Activated T-helper 17 cell treated with anti-CD3 and anti-CD28 coated beads, Interleukin-2, amount 50 U/mL, for 72 hours (primary cell): ENCODE measurements around the gene EVA1B. TPM values are rescaled to one million over a fixed set of nuclear protein-coding genes. Genes with fewer than 3 reads are reported as not detected.

ENCODE experiments used
- ATAC-seq: fragments of 150-1000 bp; cut with Tn5 transposase; replicated peaks from 2 replicates; pipeline ENCODE4 v1.10.0; 2021; ENCODE audit warnings: mild to moderate bottlenecking, moderate library complexity
- H3K27ac Mint-ChIP-seq: one replicate; pipeline ENCODE4 v1.8.0; 2022; ENCODE audit warnings: mixed read lengths
- H3K27me3 Mint-ChIP-seq: one replicate; pipeline ENCODE4 v1.8.0; 2022; ENCODE audit warnings: mixed read lengths
- H3K36me3 Mint-ChIP-seq: one replicate; pipeline ENCODE4 v1.8.0; 2022; ENCODE audit warnings: low read depth, mild to moderate bottlenecking, mixed read lengths
- H3K4me1 Mint-ChIP-seq: one replicate; pipeline ENCODE4 v1.8.0; 2022; ENCODE audit warnings: mixed read lengths
- H3K4me3 Mint-ChIP-seq: one replicate; pipeline ENCODE4 v1.8.0; 2022; ENCODE audit warnings: mild to moderate bottlenecking, mixed read lengths
- H3K9me3 Mint-ChIP-seq: one replicate; pipeline ENCODE4 v1.8.0; 2022; ENCODE audit warnings: mixed read lengths
- total RNA-seq, 2 donors: library from RNA; stranded (reverse); gene quantifications; one replicate each; pipeline ENCODE4 v1.2.3, GENCODE V29; 2022

EVA1B gene
- total RNA-seq, 2 donors from 2014 or later = 2.5 to 5.6 TPM

DNA sequence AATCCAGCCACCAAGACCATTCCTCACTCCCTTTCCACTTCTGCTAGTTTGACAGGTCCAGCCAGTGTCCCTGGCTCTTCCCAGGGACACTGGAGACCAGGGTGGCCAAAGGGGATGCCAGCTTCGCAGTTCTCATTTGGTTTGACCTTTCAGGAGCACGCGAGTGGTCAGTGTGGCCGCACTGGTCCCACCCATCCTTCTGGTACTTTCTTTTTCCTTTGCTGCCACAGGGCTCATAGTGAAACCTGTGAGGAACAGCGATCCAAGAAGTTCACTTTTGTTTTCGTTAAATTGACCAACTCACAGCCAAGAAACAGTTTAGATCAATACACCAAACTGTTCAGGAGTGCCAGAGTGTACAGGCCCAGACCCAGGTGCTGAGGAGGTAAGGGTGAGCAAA lies 14.4 kb upstream of the EVA1B start:
- Mint-ChIP-seq H3K36me3 (peaks cover 33% of the 10 kb centered on the region), H3K27ac (peak overlapping the region; percentile 57), H3K27me3 (no peaks in the 10 kb centered on the region), H3K9me3 (no peaks in the 10 kb centered on the region), H3K4me3 (no peak overlapping the region), H3K4me1 (no peaks in the 10 kb centered on the region)
- no peak for ATAC-seq

DNA sequence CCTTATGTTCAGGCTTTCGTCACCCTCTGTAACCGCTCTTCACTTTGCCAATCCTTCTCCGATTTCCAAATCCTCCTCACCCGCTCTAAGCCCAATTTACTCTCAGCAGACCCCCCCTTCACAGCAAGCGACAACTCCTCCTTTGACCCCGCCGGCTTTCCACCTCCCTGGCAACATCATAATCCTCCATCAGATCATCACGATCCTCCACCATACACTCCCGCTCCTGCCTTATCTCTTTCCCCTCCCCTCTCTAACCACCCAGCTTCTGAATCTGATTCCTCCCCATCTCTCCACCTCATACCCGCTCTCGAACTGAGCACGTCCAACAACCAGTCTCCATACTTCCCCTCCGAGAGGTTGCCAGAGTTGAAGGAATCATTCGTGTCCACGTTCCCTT lies 7.5 kb upstream of the EVA1B start:
- no peak overlapping the region for H3K27ac Mint-ChIP-seq
- H3K27me3 Mint-ChIP-seq = no peaks in the 10 kb centered on the region
- no peaks in the 10 kb centered on the region for H3K9me3 Mint-ChIP-seq
- H3K4me1 Mint-ChIP-seq = peaks cover 9% of the 10 kb centered on the region
- H3K4me3 Mint-ChIP-seq = no peak overlapping the region
- no peak for ATAC-seq
- peaks cover 6% of the 10 kb centered on the region for H3K36me3 Mint-ChIP-seq

DNA sequence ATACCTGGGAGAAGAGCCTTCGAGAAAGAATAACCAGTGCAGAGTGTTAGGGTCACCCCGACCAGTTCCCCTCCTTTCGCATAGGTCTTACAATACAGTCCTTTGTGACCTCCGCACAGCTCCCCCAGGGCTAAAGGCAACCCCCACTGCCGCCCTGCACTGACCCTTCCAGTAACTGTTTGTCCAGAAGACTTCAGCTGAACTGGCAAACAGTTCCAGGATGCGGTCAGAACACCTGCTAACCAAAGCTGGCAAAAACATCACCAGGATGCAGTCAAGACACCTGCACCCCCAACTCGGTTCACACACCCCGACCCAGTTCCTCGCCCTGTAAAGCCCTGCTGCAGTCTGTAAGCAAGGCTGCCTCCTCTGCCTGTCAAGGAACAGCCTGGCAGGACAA lies 6.4 kb upstream of the EVA1B start:
- Mint-ChIP-seq H3K36me3 (peaks cover 6% of the 10 kb centered on the region), H3K4me1 (peaks cover 9% of the 10 kb centered on the region), H3K9me3 (no peaks in the 10 kb centered on the region), H3K27ac (no peak overlapping the region), H3K27me3 (no peaks in the 10 kb centered on the region), H3K4me3 (no peak overlapping the region)
- no peak for ATAC-seq

DNA sequence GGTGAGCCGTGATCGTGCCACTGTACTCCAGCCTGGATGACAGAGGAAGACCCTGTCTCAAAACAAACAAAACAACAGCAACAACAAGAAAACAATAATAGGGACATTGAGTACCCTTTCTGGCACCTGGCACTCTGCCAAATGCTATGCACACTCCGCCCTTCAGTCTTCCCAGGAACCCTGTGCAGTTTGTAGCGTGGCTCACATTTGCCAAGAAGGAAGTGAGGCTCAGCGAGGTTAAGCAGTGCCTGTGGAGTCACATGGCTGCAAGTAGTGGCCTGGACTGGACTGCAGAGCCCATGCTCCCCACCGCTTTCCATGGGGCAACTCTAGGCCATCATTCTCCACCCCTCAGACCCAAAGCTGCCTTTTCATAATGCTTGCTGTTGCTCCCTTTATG lies 5.3 kb upstream of the EVA1B start:
- no peak overlapping the region for H3K27ac Mint-ChIP-seq
- peaks cover 15% of the 10 kb centered on the region for H3K4me1 Mint-ChIP-seq
- no peaks in the 10 kb centered on the region for H3K27me3 Mint-ChIP-seq
- no peak for ATAC-seq
- H3K4me3 Mint-ChIP-seq = no peak overlapping the region
- no peaks in the 10 kb centered on the region for H3K9me3 Mint-ChIP-seq
- H3K36me3 Mint-ChIP-seq = peaks cover 11% of the 10 kb centered on the region

DNA sequence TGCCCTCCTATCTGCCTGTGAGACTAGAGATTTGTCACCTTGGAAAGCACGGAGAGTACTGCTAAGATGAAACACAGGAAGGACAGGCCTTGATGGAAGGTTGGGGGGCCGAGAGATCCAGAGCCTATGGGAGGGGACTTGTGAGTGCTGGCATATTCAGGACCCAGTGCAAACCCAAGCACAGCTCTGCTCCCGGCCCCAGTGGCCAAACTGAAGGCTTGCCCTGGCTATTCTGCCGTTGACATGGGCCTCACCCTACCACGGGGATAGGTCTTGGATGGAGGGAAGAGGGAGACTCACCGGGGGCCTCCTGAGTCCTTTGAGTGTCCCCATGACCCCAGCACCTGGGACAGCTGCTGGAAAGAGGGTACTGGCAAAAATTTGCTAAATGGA lies 4.6 kb upstream of the EVA1B start:
- peak overlapping the region; percentile 80 for H3K27ac Mint-ChIP-seq
- H3K4me1 Mint-ChIP-seq = peaks cover 15% of the 10 kb centered on the region
- H3K9me3 Mint-ChIP-seq = no peaks in the 10 kb centered on the region
- ATAC-seq = no peak
- peaks cover 11% of the 10 kb centered on the region for H3K36me3 Mint-ChIP-seq
- H3K27me3 Mint-ChIP-seq = no peaks in the 10 kb centered on the region
- no peak overlapping the region for H3K4me3 Mint-ChIP-seq

DNA sequence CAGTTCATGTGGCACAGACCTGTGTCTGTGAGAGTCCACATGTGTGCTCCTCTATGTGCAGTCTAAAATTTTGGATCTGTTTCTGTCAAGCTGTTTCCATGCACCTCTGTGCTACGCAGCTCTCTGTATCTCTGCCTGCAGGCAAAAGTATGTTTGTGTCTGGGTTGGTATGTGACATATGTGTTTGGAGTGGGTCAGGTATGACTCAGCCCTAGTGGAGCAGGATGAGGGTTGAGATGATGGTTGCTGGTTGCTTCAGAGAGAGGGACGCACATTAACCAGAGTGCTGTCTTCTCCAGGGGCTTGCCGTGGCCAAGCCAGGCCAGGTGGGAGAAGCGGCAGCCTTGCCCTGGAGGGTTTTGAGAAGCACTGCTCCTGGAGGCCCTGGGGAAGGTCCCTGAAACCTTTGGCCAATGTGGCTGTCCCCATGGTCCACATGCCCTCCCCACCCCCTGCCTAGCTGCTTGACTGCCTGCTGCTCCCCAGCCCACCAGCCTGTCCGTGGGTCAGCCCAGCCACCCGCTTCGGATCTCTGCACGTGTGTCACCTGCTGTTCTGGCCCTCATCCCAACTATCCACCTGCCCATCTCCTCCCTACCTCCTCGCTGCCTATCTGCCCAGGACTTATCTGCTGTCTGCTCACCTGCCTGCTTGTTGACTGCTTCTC lies 4.1 kb upstream of the EVA1B start:
- Mint-ChIP-seq H3K36me3 (peaks cover 11% of the 10 kb centered on the region), H3K9me3 (no peaks in the 10 kb centered on the region), H3K4me1 (peaks cover 15% of the 10 kb centered on the region), H3K27me3 (no peaks in the 10 kb centered on the region), H3K4me3 (no peak overlapping the region), H3K27ac (peak overlapping the region; percentile 80)
- peak; percentile 24 for ATAC-seq

DNA sequence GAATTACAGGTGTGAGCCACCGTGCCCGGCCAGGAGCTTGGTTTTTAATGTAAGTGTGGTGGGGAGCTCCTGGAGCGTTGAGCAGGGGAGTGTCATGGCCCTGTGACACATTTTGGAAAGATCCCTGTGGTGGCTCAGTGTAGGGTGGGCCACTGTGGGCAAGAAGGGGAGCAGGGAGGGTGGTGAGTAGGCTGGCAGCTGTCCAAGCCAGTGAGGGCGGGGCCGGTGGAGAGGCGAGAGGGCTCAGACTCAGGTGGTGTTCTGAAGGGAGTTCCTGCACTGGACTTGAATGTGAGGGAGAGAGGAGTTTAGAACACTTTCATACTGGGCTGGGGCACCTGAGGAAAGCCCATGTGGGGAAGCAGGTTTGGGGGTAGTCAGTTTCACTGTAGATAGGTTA lies 3.1 kb upstream of the EVA1B start:
- H3K4me3 Mint-ChIP-seq = no peak overlapping the region
- H3K27ac Mint-ChIP-seq = peak overlapping the region; percentile 63
- H3K9me3 Mint-ChIP-seq = no peaks in the 10 kb centered on the region
- H3K36me3 Mint-ChIP-seq = peaks cover 15% of the 10 kb centered on the region
- H3K27me3 Mint-ChIP-seq = no peaks in the 10 kb centered on the region
- H3K4me1 Mint-ChIP-seq = peaks cover 18% of the 10 kb centered on the region
- ATAC-seq = no peak

DNA sequence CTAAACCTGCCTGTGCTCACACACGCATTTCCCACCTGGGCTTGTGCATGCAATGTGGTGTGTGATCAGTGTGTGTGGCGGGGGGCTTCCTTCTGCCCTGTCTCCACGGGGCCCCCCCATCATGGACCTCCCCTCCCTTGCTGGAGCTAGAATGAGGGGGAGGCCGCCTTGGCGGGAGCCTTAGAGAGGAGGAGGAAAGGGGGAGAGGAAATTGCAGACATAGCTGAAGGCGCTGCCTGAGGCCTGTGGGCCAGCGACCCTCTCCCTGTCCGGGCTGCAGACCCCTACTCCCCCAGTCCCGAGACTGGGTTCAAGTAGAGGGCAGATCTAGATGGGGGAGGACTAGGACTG lies 883 bp upstream of the EVA1B start:
- Mint-ChIP-seq H3K4me1 (peaks cover 24% of the 10 kb centered on the region), H3K36me3 (peaks cover 26% of the 10 kb centered on the region), H3K4me3 (peak overlapping the region; percentile 64), H3K27me3 (no peaks in the 10 kb centered on the region), H3K9me3 (no peaks in the 10 kb centered on the region), H3K27ac (peak overlapping the region; percentile 82)
- ATAC-seq = no peak

DNA sequence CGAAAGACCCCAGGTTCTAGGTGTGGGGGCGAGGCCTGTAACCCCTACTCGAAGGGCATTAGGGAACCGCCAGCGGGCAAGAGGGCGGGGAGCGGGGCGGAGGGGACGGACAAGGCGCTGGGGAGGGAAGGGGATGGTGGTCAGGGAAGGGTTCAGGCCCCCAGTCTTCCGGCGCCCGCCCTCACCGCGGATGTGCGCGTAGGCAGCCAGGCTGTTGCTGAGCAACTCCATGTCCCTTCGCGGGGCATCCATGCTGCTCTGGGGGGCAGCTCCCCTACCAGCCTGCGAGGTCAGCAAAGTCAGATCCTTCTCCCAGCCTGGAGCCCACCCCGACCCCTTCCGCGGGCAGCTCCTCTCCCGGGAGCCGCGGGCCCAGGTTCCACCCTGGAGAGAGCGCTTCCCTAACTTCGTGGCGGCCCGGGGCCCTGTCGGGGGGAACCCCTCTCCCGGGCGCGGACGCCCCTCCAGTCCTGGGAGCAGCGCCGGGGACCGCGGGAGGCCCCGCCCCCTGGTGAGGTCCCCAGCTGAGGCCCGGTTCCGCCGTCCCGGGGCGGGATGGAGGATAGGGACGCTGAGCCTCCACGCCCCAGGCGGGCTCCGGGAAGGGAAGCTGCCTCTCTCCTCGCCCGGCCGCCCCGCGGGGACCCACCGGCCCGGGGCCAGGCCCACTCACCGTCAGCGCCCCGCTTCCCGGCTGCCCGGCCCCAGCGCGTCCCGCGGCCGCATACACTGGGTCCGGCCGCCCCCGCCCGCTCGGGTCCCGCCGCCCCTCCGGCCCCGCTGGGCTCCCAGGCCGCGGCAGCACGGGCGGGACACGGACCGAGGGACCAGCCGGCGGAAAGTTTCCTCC lies 434 bp downstream of the EVA1B start:
- Mint-ChIP-seq H3K27me3 (no peaks in the 10 kb centered on the region), H3K4me3 (peak overlapping the region; percentile 45), H3K27ac (no peak overlapping the region)

DNA sequence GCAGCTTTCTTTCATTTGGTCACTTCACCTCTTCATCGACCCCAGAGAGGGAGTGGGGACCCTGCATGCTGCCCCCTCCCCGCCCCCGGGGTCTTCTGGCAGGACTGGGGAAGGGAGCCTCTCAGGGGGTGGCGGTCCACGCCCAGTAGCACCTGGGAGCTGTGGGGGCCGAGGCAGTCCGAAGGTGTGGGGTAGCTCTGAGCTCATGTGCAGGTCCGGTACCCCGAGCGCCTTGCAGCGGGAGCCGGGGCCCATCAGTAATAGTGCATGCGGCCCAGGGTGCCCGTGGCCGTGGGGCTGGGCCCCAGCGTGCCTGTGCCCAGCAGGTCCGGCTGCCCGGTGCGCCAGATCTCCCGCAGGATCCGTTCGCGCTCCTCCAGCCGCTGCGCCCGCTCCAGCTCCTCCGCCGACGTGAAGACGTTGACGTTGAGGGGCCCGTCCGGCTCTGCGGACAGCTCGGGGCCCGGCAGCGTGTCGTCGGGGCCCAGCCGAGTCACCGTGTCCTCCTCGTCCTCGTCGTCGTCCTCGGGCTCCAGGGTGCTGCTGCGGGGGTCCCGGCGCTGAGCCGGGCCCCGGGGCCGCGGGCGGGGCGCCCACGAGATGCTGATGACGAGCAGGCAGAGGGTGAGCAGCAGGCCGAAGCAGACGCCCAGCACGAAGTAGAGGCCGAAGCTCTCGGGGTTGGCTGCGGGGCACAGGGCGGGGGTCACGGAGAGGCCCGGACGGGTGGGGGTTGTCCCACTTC lies 1.2 kb downstream of the EVA1B start:
- Mint-ChIP-seq H3K4me1 (peaks cover 30% of the 10 kb centered on the region), H3K36me3 (peaks cover 43% of the 10 kb centered on the region), H3K9me3 (no peaks in the 10 kb centered on the region), H3K4me3 (peak overlapping the region; percentile 67), H3K27me3 (no peaks in the 10 kb centered on the region), H3K27ac (peak overlapping the region; percentile 77)
- ATAC-seq = no peak

More for the DNA sequence above, 434 bp downstream of the EVA1B start:
- H3K36me3 Mint-ChIP-seq = peaks cover 36% of the 10 kb centered on the region
- H3K4me1 Mint-ChIP-seq = peaks cover 27% of the 10 kb centered on the region
- ATAC-seq = peak; percentile 40
- no peaks in the 10 kb centered on the region for H3K9me3 Mint-ChIP-seq

DNA sequence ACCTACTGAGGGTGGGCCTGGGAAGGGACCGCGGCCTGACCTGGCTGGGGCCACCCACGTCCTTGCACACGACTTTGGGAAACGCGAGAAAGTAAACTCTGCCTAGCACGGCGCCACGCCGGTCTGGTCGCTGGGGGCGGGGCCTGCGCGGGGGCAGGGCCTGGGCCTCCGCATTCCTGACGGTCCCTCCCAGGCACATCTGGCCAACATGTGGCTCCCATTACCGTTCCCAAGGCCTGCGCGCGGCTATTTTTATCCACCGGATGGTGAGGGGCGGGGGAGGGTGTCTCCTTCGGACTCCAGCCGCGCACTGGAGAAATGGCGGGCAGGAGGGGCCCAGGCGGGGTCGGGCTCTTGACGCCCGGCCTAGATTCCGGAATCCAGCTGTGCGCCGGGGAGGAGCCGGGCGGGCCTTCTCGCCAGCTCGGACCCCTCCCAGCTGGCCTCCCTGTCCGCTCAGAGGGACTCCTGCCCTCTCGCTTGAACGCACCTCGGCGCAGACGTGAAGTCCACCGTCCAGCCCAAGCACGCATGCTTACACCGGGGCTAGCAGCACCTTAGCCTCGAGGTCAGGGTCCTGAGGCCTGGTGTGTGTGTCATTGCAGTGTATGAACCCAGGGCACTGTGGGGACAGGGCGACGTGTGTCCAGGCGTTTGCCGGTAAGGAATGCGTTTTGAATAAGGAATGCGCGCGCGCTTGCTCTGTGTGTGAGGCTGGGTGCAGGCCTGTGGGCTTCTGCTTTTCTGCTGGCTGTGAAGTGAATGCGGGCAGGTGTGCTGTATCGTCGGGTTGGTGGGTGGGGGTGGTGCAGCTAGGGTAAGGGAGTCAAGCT lies 2.1 kb downstream of the EVA1B start:
- H3K27ac Mint-ChIP-seq = peak overlapping the region; percentile 77
- peaks cover 41% of the 10 kb centered on the region for H3K36me3 Mint-ChIP-seq
- H3K9me3 Mint-ChIP-seq = no peaks in the 10 kb centered on the region
- peak overlapping the region; percentile 71 for H3K4me3 Mint-ChIP-seq
- H3K27me3 Mint-ChIP-seq = no peaks in the 10 kb centered on the region
- peaks cover 21% of the 10 kb centered on the region for H3K4me1 Mint-ChIP-seq
- ATAC-seq = peak; percentile 17

DNA sequence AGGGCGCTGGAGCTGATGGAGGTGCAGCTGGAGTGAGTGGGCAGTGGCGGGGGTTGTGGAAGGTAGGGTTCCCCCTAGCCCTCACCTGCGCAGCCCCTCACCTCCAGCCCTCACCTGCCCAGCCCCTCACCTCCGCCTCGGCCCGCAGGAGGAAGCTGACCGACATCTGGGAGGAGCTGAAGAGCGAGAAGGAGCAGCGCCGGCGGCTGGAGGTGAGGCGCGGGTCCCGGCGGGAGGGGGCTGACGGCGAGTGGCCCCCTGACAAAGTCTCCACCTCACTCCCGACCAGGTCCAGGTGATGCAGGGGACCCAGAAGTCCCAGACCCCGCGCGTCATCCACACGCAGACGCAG lies 2.7 kb downstream of the EVA1B start:
- no peak for ATAC-seq
- peak overlapping the region; percentile 71 for H3K4me3 Mint-ChIP-seq
- peaks cover 44% of the 10 kb centered on the region for H3K36me3 Mint-ChIP-seq
- H3K27ac Mint-ChIP-seq = peak overlapping the region; percentile 84
- no peaks in the 10 kb centered on the region for H3K9me3 Mint-ChIP-seq
- H3K27me3 Mint-ChIP-seq = no peaks in the 10 kb centered on the region
- peaks cover 21% of the 10 kb centered on the region for H3K4me1 Mint-ChIP-seq

DNA sequence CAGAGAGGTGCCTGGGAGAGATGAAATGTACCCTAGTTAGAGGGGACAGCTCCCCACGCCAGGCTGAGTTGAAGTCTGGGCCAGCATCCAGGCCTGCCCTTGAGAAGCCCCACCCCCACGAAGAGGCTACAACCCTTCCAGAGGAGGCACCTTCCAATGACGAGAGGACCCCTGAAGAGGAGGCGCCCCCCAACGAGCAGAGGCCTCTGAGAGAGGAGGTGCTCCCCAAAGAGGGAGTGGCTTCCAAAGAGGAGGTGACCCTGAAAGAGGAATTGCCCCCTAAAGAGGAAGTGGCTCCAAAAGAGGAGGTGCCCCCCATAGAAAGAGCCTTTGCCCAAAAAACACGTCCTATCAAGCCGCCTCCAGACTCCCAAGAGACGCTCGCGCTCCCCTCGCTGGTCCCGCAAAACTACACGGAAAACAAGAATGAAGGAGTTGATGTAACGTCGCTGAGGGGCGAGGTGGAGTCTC lies 3.1 kb downstream of the EVA1B start:
- no peak for ATAC-seq
- H3K9me3 Mint-ChIP-seq = no peaks in the 10 kb centered on the region
- H3K27me3 Mint-ChIP-seq = no peaks in the 10 kb centered on the region
- H3K36me3 Mint-ChIP-seq = peaks cover 49% of the 10 kb centered on the region
- H3K27ac Mint-ChIP-seq = peak overlapping the region; percentile 84
- peak overlapping the region; percentile 71 for H3K4me3 Mint-ChIP-seq
- peaks cover 21% of the 10 kb centered on the region for H3K4me1 Mint-ChIP-seq

DNA sequence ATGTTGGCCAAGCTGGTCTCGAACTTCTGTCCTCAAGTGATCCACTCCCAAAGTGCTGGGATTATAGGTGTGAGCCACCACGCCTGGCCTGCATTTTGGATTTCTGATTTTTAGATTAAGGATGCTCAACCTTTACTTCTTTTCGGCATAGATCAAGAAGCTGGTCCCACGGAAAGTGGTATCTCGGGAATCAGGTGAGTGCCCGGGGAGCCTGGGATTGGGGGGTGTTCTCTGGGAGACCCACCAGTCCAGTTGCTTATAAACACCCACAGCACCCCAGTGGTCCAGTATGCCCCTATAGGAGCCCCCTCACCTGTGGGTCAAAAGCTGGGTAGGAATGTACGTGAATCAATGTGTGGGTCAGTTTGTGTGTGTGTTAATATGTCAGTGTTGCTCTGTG lies 14.0 kb downstream of the EVA1B start:
- peaks cover 23% of the 10 kb centered on the region for H3K4me1 Mint-ChIP-seq
- H3K36me3 Mint-ChIP-seq = peaks cover 74% of the 10 kb centered on the region
- H3K27me3 Mint-ChIP-seq = no peaks in the 10 kb centered on the region
- no peak overlapping the region for H3K27ac Mint-ChIP-seq
- no peak for ATAC-seq
- H3K4me3 Mint-ChIP-seq = peak overlapping the region; percentile 57
- H3K9me3 Mint-ChIP-seq = no peaks in the 10 kb centered on the region
